ENCODE measurements around the gene PEX11G.

Gene PEX11G

GRCh38 chr19:7494416-7495098 is 5.7 kb upstream of the PEX11G start:
- no peaks in the 10 kb centered on the region for H3K9me3 ChIP-seq (ENCODE audit: control insufficient read depth, low read length)
- peaks cover 2% of the 10 kb centered on the region for H3K27me3 ChIP-seq (ENCODE audit: control insufficient read depth, insufficient read depth, low read length, poor library complexity, severe bottlenecking)
- no peak overlapping the region for H3K4me3 ChIP-seq (ENCODE audit: insufficient read depth, low read depth, low read length)
- H3K27ac ChIP-seq (ENCODE audit: insufficient read depth, low read depth, low read length, poor library complexity, severe bottlenecking): no peak overlapping the region
- no peaks in the 10 kb centered on the region for H3K36me3 ChIP-seq (ENCODE audit: control insufficient read depth, insufficient read depth, low read length)
- H3K4me1 ChIP-seq (ENCODE audit: control insufficient read depth, insufficient read depth, low read length): peaks cover 1% of the 10 kb centered on the region
- WGBS, 2 experiments: 83 to 85% methylated on average over 13 of the region's 13 CpGs

GRCh38 chr19:7492558-7492957 is 3.7 kb upstream of the PEX11G start:
- peaks cover 7% of the 10 kb centered on the region for H3K4me1 ChIP-seq (ENCODE audit: control insufficient read depth, insufficient read depth, low read length)
- WGBS, 2 experiments: 90 to 93% methylated on average over 11 of the region's 11 CpGs
- no peak overlapping the region for H3K4me3 ChIP-seq (ENCODE audit: insufficient read depth, low read depth, low read length)
- no peak overlapping the region for H3K27ac ChIP-seq (ENCODE audit: insufficient read depth, low read depth, low read length, poor library complexity, severe bottlenecking)
- no peaks in the 10 kb centered on the region for H3K9me3 ChIP-seq (ENCODE audit: control insufficient read depth, low read length)
- no peaks in the 10 kb centered on the region for H3K36me3 ChIP-seq (ENCODE audit: control insufficient read depth, insufficient read depth, low read length)
- no peaks in the 10 kb centered on the region for H3K27me3 ChIP-seq (ENCODE audit: control insufficient read depth, insufficient read depth, low read length, poor library complexity, severe bottlenecking)

- no peaks in the 10 kb centered on the region for H3K9me3 ChIP-seq (ENCODE audit: control insufficient read depth, low read length)
- H3K4me3 ChIP-seq (ENCODE audit: insufficient read depth, low read depth, low read length): no peak overlapping the region
- no peak overlapping the region for H3K27ac ChIP-seq (ENCODE audit: insufficient read depth, low read depth, low read length, poor library complexity, severe bottlenecking)
- H3K27me3 ChIP-seq (ENCODE audit: control insufficient read depth, insufficient read depth, low read length, poor library complexity, severe bottlenecking): no peaks in the 10 kb centered on the region
- H3K4me1 ChIP-seq (ENCODE audit: control insufficient read depth, insufficient read depth, low read length): peaks cover 7% of the 10 kb centered on the region
- H3K36me3 ChIP-seq (ENCODE audit: control insufficient read depth, insufficient read depth, low read length): no peaks in the 10 kb centered on the region
- 85 to 87% methylated on average over 4 of the region's 4 CpGs for WGBS, 2 experiments
These were observed 3.3 kb upstream of the PEX11G start for GRCh38 chr19:7492142-7492541.

- 80 to 81% methylated on average over 11 of the region's 11 CpGs for WGBS, 2 experiments
- H3K4me1 ChIP-seq (ENCODE audit: control insufficient read depth, insufficient read depth, low read length): peaks cover 7% of the 10 kb centered on the region
- no peaks in the 10 kb centered on the region for H3K27me3 ChIP-seq (ENCODE audit: control insufficient read depth, insufficient read depth, low read length, poor library complexity, severe bottlenecking)
- H3K4me3 ChIP-seq (ENCODE audit: insufficient read depth, low read depth, low read length): no peak overlapping the region
- H3K9me3 ChIP-seq (ENCODE audit: control insufficient read depth, low read length): no peaks in the 10 kb centered on the region
- no peak overlapping the region for H3K27ac ChIP-seq (ENCODE audit: insufficient read depth, low read depth, low read length, poor library complexity, severe bottlenecking)
- H3K36me3 ChIP-seq (ENCODE audit: control insufficient read depth, insufficient read depth, low read length): no peaks in the 10 kb centered on the region
These were observed 792 bp upstream of the PEX11G start for GRCh38 chr19:7489609-7490044.

GRCh38 chr19:7486923-7487322 is 1.9 kb downstream of the PEX11G start:
- Histone ChIP-seq H3K9me3 (ENCODE audit: control insufficient read depth, low read length) (no peaks in the 10 kb centered on the region), H3K27ac (ENCODE audit: insufficient read depth, low read depth, low read length, poor library complexity, severe bottlenecking) (no peak overlapping the region), H3K4me1 (ENCODE audit: control insufficient read depth, insufficient read depth, low read length) (peaks cover 7% of the 10 kb centered on the region), H3K4me3 (ENCODE audit: insufficient read depth, low read depth, low read length) (no peak overlapping the region), H3K36me3 (ENCODE audit: control insufficient read depth, insufficient read depth, low read length) (no peaks in the 10 kb centered on the region), H3K27me3 (ENCODE audit: control insufficient read depth, insufficient read depth, low read length, poor library complexity, severe bottlenecking) (no peaks in the 10 kb centered on the region)
- WGBS, 2 experiments: 89 to 98% methylated on average over 2 of the region's 2 CpGs

GRCh38 chr19:7483720-7484201 is 5.1 kb downstream of the PEX11G start:
- Histone ChIP-seq H3K4me1 (ENCODE audit: control insufficient read depth, insufficient read depth, low read length) (no peaks in the 10 kb centered on the region), H3K27ac (ENCODE audit: insufficient read depth, low read depth, low read length, poor library complexity, severe bottlenecking) (no peak overlapping the region), H3K36me3 (ENCODE audit: control insufficient read depth, insufficient read depth, low read length) (no peaks in the 10 kb centered on the region), H3K9me3 (ENCODE audit: control insufficient read depth, low read length) (no peaks in the 10 kb centered on the region), H3K4me3 (ENCODE audit: insufficient read depth, low read depth, low read length) (no peak overlapping the region), H3K27me3 (ENCODE audit: control insufficient read depth, insufficient read depth, low read length, poor library complexity, severe bottlenecking) (no peaks in the 10 kb centered on the region)
- WGBS, 2 experiments: 93% methylated on average over 17 of the region's 17 CpGs

- Histone ChIP-seq H3K36me3 (ENCODE audit: control insufficient read depth, insufficient read depth, low read length) (no peaks in the 10 kb centered on the region), H3K4me1 (ENCODE audit: control insufficient read depth, insufficient read depth, low read length) (no peaks in the 10 kb centered on the region), H3K27ac (ENCODE audit: insufficient read depth, low read depth, low read length, poor library complexity, severe bottlenecking) (no peak overlapping the region), H3K9me3 (ENCODE audit: control insufficient read depth, low read length) (no peaks in the 10 kb centered on the region), H3K4me3 (ENCODE audit: insufficient read depth, low read depth, low read length) (no peak overlapping the region), H3K27me3 (ENCODE audit: control insufficient read depth, insufficient read depth, low read length, poor library complexity, severe bottlenecking) (no peaks in the 10 kb centered on the region)
- WGBS, 2 experiments: 63 to 72% methylated on average over 33 to 37 of the region's 37 CpGs
These were observed 6.0 kb downstream of the PEX11G start for GRCh38 chr19:7482584-7483439.

GRCh38 chr19:7480970-7481255 is 7.9 kb downstream of the PEX11G start:
- no peaks in the 10 kb centered on the region for H3K9me3 ChIP-seq (ENCODE audit: control insufficient read depth, low read length)
- H3K4me3 ChIP-seq (ENCODE audit: insufficient read depth, low read depth, low read length): no peak overlapping the region
- H3K4me1 ChIP-seq (ENCODE audit: control insufficient read depth, insufficient read depth, low read length): no peaks in the 10 kb centered on the region
- H3K36me3 ChIP-seq (ENCODE audit: control insufficient read depth, insufficient read depth, low read length): no peaks in the 10 kb centered on the region
- 92 to 93% methylated on average over 7 of the region's 7 CpGs for WGBS, 2 experiments
- H3K27me3 ChIP-seq (ENCODE audit: control insufficient read depth, insufficient read depth, low read length, poor library complexity, severe bottlenecking): no peaks in the 10 kb centered on the region
- no peak overlapping the region for H3K27ac ChIP-seq (ENCODE audit: insufficient read depth, low read depth, low read length, poor library complexity, severe bottlenecking)

GRCh38 chr19:7480222-7480969 is 8.4 kb downstream of the PEX11G start:
- Histone ChIP-seq H3K27me3 (ENCODE audit: control insufficient read depth, insufficient read depth, low read length, poor library complexity, severe bottlenecking) (no peaks in the 10 kb centered on the region), H3K27ac (ENCODE audit: insufficient read depth, low read depth, low read length, poor library complexity, severe bottlenecking) (no peak overlapping the region), H3K9me3 (ENCODE audit: control insufficient read depth, low read length) (no peaks in the 10 kb centered on the region), H3K36me3 (ENCODE audit: control insufficient read depth, insufficient read depth, low read length) (no peaks in the 10 kb centered on the region), H3K4me3 (ENCODE audit: insufficient read depth, low read depth, low read length) (no peak overlapping the region), H3K4me1 (ENCODE audit: control insufficient read depth, insufficient read depth, low read length) (no peaks in the 10 kb centered on the region)
- WGBS, 2 experiments: 85 to 86% methylated on average over 11 of the region's 11 CpGs

GRCh38 chr19:7478843-7479227 is 10.0 kb downstream of the PEX11G start:
- Histone ChIP-seq H3K36me3 (ENCODE audit: control insufficient read depth, insufficient read depth, low read length) (no peaks in the 10 kb centered on the region), H3K4me3 (ENCODE audit: insufficient read depth, low read depth, low read length) (no peak overlapping the region), H3K9me3 (ENCODE audit: control insufficient read depth, low read length) (no peaks in the 10 kb centered on the region), H3K27ac (ENCODE audit: insufficient read depth, low read depth, low read length, poor library complexity, severe bottlenecking) (no peak overlapping the region), H3K4me1 (ENCODE audit: control insufficient read depth, insufficient read depth, low read length) (no peaks in the 10 kb centered on the region), H3K27me3 (ENCODE audit: control insufficient read depth, insufficient read depth, low read length, poor library complexity, severe bottlenecking) (no peaks in the 10 kb centered on the region)
- WGBS, 2 experiments: 94% methylated on average over 9 of the region's 9 CpGs

Data from ectodermal cell (in vitro differentiated cells).